Peyer's patch (tissue), 4 donors: Measurements from ENCODE around the gene PALMD.
A peak's percentile ranks its signal among the peaks of the same experiment; 100 is the strongest.

ENCODE experiments used
- CTCF ChIP-seq, 6 experiments: fragments of 450-650 bp in 4 of 6; fragments of 200-600 bp in 2 of 6; sonication (generic) in 1 of 6; IDR thresholded peaks; one replicate each; pipeline ENCODE4 v1.5.1; 2017 to 2019; ENCODE audit warnings: antibody characterized with exemption in 6 of 6, mild to moderate bottlenecking in 3 of 6, moderate library complexity in 1 of 6
- POLR2A ChIP-seq, 2 donors: fragments of 450-650 bp; IDR thresholded peaks; one replicate each; pipeline ENCODE4 v1.5.1; 2017; ENCODE audit warnings: antibody characterized with exemption in 2 of 2, mild to moderate bottlenecking in 2 of 2, moderate library complexity in 2 of 2

GRCh38 chr1:99728494-99729235, 82.8 kb downstream of the PALMD start:
- TF ChIP-seq CTCF (IDR thresholded peaks at IDR 0.05) (peak in 5 of 6 experiments; percentile 27 to 50 (median 38)), POLR2A (IDR thresholded peaks at IDR 0.05) (no peak)
